Measurements from ENCODE around the gene MRPL30. TPM values are rescaled to one million over a fixed set of nuclear protein-coding genes. Genes with fewer than 3 reads are reported as not detected.
"Not testable (repeated sequence)": the region's sequence is repeated elsewhere in the genome, so short reads cannot be mapped to it uniquely, and the experiment has no call there.

MRPL30 gene
- 36.0 TPM for total RNA-seq
- long read RNA-seq, transcript MRPL30-201 (6 exons, 2,605 nt): major isoform, 56 of 70 reads
- long read RNA-seq, partial matches to known transcripts: 6 of 70 reads
- long read RNA-seq, other reads (novel, unspliced or antisense): 8 of 70 reads

GRCh38 chr2:99180755-99181623, at the start of gene MRPL30, which contains the start of gene MITD1:
Gene MRPL30, plus strand, starts transcription at chr2:99181184. Its CDS starts 5,020 bp downstream, at chr2:99186204.
Gene MITD1, minus strand, starts transcription at chr2:99181058. Its CDS starts 77 bp downstream, at chr2:99180981.
- DNase-seq: peak; percentile 92
- ATAC-seq (ENCODE audit: poor library complexity): peak; percentile 99
- intact Hi-C loops (cut with DNase I): no loop called here

DNA sequence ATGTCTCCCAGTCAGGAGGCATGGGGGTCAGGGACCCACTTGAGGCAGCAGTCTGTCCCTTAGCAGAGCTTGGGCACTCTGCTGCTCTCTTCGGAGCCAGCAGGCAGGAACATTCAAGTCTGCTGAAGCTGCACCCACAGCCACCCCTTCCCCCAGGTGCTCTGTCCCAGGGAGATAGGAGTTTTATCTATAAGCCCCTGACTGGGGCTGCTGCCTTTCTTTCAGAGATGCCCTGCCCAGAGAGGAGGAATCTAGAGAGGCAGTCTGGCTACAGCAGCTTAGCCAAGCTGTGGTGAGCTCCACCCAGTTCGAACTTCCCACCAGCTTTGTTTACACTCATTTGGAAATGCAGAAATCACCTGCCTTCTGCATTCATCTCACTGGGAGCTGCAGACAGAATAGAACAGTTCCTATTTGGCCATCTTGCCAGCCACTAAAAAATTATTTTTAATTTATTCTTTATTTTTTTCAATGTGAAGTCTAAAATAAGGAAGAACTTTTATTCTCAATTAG, 45.9 kb upstream of the MRPL30 start:
- ATAC-seq (ENCODE audit: poor library complexity); DNase-seq; intact Hi-C loops (cut with DNase I): not testable (repeated sequence)

DNA sequence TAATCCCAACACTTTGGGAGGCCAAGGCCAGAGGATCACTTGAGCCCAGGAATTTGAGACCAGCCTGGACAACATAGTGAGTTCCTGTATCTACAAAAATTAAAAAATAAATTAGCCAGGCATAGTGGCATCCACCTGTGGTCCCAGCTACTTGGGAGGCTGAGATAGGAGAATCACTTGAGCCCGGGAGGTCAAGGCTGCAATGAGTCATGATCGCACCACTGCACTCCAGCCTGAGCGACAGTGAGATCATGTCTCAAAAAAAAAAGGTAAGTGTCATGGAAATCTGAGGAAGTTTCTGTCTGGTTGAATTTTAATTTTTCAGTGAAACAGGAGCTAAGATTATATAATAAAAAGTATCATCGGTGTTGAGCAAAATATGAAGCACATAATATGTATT, 42.0 kb upstream of the MRPL30 start:
- ATAC-seq (ENCODE audit: poor library complexity): no peak
- DNase-seq: no peak
- intact Hi-C loops (cut with DNase I): no loop called here

DNA sequence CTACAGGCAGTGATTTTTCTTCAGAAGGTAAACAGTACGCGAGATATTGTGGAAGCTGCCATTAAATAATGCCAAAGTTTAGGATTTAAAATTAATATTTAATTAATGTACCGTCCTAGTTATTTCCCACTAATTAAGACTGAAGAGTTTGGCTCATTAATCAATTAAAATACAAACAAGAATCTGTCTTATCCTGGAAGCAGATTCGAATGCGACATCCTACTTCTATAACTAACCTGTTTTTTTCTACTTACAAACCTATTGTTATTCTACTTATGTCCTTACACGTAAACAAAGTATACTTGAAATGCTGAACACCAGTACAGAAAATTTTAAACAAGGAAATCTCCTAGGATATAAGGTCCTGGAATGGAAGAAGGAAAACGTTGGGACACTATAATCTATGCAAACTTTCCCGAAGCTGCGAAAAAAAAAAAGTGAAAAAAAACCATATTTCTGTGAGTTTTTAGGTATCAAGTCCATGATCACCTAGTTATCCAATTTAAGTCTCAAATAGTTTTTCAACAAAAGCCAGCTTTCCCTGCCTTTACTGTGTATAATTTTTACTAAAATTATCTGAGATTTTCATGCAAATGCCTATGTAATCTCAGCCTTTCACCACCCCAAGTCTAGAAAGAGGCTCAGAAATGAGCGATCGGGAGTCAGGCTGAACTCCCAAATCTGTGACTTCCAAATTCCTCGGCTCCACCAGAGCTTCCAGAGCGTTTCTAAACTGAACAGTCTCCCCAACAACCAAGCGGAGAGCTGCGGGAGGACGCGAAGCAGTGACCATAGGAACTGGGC, 40.7 kb upstream of the MRPL30 start:
- intact Hi-C loops (cut with DNase I): no loop called here
- ATAC-seq (ENCODE audit: poor library complexity) (no peak), DNase-seq (no peak)

GRCh38 chr2:99140860-99141109, 40.2 kb upstream of the MRPL30 start:
- DNase-seq (no peak), ATAC-seq (ENCODE audit: poor library complexity) (peak; percentile 68)
- intact Hi-C loops (cut with DNase I): no loop called here

DNA sequence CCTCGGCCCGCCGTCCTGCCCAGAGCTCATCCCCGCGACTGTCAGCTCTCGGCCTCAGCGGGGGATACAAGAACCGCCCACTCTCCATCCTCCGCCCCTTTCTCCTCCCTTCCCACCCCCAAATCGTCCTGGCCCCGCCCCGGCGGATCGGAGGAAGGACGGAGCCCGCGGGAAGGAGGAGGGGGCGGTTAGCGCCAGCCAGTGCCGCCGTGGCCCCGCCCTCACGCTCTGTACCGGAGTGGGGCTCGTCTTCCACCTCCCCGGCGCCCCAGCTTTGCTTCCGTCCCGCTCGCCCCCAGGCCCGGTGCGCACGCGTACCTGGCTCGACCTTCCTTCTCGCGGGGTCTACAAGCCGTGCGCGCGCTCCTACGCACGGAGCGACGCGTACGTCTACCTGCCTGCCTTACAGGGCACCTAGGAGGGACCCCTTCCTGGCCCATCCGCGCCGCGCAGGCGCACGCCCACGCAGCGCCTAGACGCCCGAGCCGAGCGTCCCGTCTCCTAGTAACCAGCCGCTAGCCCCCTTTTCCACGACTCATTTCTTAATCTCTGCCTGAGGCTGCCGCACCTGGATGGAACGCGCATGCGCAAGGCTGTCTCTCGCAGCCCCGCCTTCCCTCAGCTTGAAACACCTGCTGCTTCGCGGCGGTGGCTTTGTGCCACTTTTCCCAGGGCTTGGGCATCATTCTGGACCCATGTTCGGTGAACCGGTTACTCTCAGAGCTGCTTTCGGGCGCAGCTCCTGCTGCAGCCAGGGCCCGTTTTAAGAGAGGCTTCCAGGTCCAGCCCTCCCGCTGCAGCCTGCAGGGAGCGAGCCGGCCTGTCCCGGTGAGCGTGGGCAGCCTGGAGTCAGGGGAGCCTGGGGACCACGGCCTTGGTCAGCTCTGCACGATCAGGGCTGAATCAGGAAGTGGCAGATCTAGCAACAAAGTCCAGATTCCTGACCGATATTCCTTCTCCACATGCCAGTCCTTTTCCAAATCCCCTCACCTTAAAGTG, 39.6 kb upstream of the MRPL30 start, which contains the start of gene C2orf15:
Gene C2orf15, plus strand, starts transcription at position 598 of the 999 bp plus-strand sequence. CDS start 8,852 bp downstream, outside the sequence.
- ATAC-seq (ENCODE audit: poor library complexity): peak; percentile 99

GRCh38 chr2:99150706-99151105, 30.3 kb upstream of the MRPL30 start:
- intact Hi-C loops (cut with DNase I): no loop called here
- ATAC-seq (ENCODE audit: poor library complexity) (no peak), DNase-seq (no peak)

More for the DNA sequence above, 39.6 kb upstream of the MRPL30 start, which contains the start of gene C2orf15:
- DNase-seq: peak; percentile 96
- intact Hi-C loops (cut with DNase I): no loop called here

GRCh38 chr2:99152199-99152895, 28.6 kb upstream of the MRPL30 start:
- intact Hi-C loops (cut with DNase I): no loop called here
- DNase-seq: no peak
- no peak for ATAC-seq (ENCODE audit: poor library complexity)

DNA sequence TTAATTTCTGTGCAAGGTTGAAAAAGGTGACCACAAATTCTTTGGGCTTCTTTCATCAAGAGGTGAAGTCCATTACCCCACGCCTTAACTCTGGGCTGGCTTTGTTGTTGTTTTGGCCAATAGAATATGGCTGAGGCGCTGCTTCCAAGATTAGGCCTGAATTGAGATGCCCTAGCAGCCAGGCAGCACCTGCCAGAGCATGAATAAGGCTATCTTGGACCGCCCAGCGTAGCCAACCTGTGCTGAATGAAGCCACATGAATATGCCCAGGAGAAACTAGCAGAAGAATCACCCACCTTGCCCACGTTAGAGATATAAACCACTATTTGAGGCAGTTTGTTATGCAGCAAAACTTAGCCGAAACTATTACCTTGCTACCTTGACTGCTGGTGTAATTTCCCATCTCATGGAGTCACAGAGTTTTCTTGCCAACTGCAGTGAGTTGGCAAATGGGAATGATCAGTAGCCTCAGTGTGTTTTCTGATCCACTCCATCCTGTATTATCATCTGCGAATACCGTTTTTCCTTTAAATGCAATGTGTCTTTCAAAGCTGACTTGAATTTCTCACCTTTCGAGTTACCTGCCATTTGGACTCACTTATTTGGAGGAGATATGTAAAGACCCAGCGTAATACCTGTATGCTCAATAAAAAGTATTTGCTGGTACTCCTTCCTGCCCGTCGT, 26.9 kb upstream of the MRPL30 start:
- intact Hi-C loops (cut with DNase I): no loop called here
- DNase-seq (no peak), ATAC-seq (ENCODE audit: poor library complexity) (no peak)

GRCh38 chr2:99154643-99155536, 26.1 kb upstream of the MRPL30 start, which contains the start of the genes LIPT1 and TSGA10:
Gene LIPT1, plus strand, starts transcription at chr2:99154967. Its CDS starts 6,991 bp downstream, at chr2:99161958.
Gene TSGA10, minus strand, starts transcription at chr2:99154942. Its CDS starts 45,503 bp downstream, at chr2:99109439.
- ATAC-seq (ENCODE audit: poor library complexity) (peak; percentile 99), DNase-seq (peak; percentile 95)
- intact Hi-C loops (cut with DNase I): no loop called here

- no peak for ATAC-seq (ENCODE audit: poor library complexity)
- intact Hi-C loops (cut with DNase I): no loop called here
- no peak for DNase-seq
These were observed 24.1 kb upstream of the MRPL30 start for GRCh38 chr2:99156891-99157290.

GRCh38 chr2:99158599-99158998, 22.4 kb upstream of the MRPL30 start:
- ATAC-seq (ENCODE audit: poor library complexity) (no peak), DNase-seq (no peak)
- intact Hi-C loops (cut with DNase I): no loop called here

GRCh38 chr2:99159594-99159993, 21.4 kb upstream of the MRPL30 start:
- ATAC-seq (ENCODE audit: poor library complexity) (no peak), DNase-seq (no peak)
- intact Hi-C loops (cut with DNase I): no loop called here

- no peak for ATAC-seq (ENCODE audit: poor library complexity)
- intact Hi-C loops (cut with DNase I): no loop called here
- DNase-seq: no peak
These were observed 14.8 kb upstream of the MRPL30 start for GRCh38 chr2:99166218-99166617.

DNA sequence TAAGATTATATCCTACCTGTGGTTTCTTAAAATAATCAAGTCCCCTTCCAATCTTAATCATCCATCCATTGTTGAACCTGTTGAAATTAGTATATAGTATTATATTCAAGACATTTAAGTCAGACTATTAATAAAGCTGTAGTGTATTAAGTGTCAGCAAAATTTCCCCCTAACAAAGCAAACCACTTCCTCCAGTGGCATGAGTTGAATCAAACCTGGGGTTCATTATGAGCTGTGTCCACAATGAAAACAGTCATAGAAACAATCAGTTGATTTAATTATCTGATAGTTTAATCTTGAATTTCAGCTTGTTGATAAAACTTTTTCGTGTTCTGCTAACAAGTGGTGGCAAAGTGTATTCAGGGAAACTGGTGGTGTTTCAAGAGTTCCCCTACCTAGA, 11.4 kb upstream of the MRPL30 start:
- no peak for ATAC-seq (ENCODE audit: poor library complexity)
- intact Hi-C loops (cut with DNase I): no loop called here
- no peak for DNase-seq
